DOHH2 (cell line): ENCODE measurements around the gene DNAI1.

ENCODE experiments used
- EZH2phosphoT487 ChIP-seq: fragments of 200-600 bp; sonication (generic); IDR thresholded peaks from 2 replicates; pipeline ENCODE4 v1.6.1; 2017; ENCODE audit warnings: borderline replicate concordance, mild to moderate bottlenecking, antibody characterized with exemption, low read length, moderate library complexity, mixed read lengths
- TF ChIP-seq, protein P1 (sequence below): fragments of 200-600 bp; sonication (generic); IDR thresholded peaks from one replicate; pipeline ENCODE4 v1.5.1; 2014; ENCODE audit warnings: antibody characterized with exemption, mild to moderate bottlenecking, low read depth, low read length; ENCODE audit not compliant: poor library complexity, severe bottlenecking

DNA sequence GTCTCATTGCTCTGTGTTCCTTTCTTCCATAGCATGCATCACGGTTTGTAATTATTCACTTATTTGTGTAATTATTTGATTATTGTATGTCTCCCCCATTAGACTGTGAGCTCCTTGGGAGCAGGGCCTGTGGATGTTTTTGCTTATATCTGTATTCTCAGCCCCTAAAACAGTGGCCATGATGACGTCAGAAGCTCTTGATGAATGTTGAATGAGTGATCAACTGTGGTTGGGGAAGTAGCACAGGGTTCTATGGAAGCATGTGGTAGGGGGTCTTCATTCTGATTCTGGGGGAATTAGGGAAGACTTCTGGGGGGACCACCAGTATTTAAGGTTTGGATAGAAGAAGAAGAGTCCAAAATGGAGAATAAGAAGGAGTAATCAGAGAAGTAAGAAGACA lies 6.0 kb downstream of the DNAI1 start:
- TF ChIP-seq, protein P1, sequence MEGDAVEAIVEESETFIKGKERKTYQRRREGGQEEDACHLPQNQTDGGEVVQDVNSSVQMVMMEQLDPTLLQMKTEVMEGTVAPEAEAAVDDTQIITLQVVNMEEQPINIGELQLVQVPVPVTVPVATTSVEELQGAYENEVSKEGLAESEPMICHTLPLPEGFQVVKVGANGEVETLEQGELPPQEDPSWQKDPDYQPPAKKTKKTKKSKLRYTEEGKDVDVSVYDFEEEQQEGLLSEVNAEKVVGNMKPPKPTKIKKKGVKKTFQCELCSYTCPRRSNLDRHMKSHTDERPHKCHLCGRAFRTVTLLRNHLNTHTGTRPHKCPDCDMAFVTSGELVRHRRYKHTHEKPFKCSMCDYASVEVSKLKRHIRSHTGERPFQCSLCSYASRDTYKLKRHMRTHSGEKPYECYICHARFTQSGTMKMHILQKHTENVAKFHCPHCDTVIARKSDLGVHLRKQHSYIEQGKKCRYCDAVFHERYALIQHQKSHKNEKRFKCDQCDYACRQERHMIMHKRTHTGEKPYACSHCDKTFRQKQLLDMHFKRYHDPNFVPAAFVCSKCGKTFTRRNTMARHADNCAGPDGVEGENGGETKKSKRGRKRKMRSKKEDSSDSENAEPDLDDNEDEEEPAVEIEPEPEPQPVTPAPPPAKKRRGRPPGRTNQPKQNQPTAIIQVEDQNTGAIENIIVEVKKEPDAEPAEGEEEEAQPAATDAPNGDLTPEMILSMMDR = no peak
- no peak for TF ChIP-seq EZH2phosphoT487
